SK-N-SH treated with all-trans-retinoic acid at 6 μM for 48 hours (cell line): ENCODE results near the gene LY6G6F.

Experiments used
- GLIS3 ChIP-seq: fragments of 250-450 bp; sonication (Bioruptor Pico); IDR thresholded peaks from 2 replicates; pipeline ENCODE4 v1.5.0; 2020; ENCODE audit warnings: mild to moderate bottlenecking, moderate library complexity
- PATZ1 ChIP-seq: fragments of 250-450 bp; sonication (Bioruptor Pico); IDR thresholded peaks from 2 replicates; pipeline ENCODE4 v1.8.0; 2020; ENCODE audit warnings: mild to moderate bottlenecking, moderate library complexity, borderline replicate concordance

- TF ChIP-seq GLIS3 (CRISPR knock-in tag) (no peak), PATZ1 (CRISPR knock-in tag) (no peak)
These were observed 15.0 kb upstream of the LY6G6F start for GRCh38 chr6:31691564-31692108.
